Measurements from ENCODE around the gene PAPOLA.
A peak's percentile ranks its signal among the peaks of the same experiment; 100 is the strongest.
"Not testable (repeated sequence)": the region's sequence is repeated elsewhere in the genome, so short reads cannot be mapped to it uniquely, and the experiment has no call there.

Gene PAPOLA

DNA sequence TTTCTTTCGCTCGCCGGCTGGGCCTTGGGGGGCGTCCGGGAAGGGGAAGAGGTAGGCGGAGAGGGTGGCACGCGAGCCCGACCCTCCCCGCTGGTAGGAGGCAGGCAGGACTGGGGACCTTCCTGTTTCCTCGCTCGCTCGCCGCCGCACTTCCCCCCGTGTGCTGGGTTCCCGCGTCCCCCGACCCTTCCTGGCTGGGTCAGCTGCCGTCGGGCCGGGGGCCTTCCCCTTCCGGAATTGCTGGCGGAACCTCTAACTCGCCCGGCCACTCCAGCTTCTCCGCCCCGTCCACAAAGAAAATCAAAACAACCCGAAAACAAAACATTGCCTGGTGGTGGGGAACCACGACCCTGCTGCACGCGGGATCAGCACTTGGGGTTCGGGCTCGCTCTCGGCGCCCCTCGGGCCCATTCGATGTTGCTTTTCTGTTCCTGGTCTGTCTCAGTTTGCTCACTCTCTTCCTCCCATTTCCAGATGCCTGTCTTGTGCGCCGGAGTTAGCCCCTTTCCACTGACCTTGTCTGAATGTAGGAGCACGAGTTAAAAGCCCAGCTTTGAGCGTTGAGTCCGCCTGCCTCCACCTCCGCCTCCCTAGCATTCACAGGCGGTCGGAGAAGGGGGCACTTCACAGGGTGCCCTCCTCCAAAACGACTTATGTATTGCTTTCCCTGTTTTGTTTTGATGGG is 581 bp downstream of the PAPOLA start:
- FAIRE-seq (no peak), DNase-seq (ENCODE audit: low spot score) (no peak)

DNA sequence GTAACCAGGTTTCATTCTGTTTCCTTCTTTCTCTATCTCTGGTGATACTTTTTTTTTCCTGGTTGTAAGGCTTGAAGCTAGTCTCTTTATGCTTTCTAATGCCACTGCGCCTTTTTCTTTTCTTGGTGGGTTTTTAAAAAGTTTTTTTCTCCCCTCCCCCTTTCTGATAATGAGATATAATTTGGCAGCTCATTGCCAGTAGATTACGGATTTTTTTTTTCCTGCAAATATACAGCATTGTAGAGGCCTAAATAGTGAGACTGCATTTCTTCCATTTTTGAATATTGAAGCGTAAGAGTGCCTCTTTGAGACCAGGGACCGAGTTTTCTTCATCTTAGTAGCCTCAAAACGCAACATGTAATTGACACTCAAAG is 1.1 kb downstream of the PAPOLA start:
- FAIRE-seq (no peak), DNase-seq (ENCODE audit: low spot score) (no peak)

DNA sequence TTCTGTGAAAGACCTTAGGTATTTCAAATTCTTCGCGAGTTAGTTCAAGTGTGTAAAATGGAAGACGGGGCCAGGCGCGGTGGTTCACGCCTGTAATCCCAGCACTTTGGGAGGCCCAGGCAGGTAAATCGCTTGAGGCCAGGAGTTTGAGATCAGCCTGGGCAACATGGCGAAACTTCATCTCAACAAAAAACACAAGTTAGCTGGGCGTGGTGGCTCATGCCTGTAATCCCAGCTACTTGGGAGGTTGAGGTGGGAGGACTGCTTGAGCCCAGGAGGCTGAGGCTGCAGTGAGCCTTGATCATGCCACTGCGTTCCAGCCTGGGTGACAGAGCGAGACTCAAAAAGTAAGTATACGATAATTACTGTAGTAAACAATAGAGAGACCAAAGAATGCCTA is 2.2 kb downstream of the PAPOLA start:
- not testable (repeated sequence) for FAIRE-seq

DNA sequence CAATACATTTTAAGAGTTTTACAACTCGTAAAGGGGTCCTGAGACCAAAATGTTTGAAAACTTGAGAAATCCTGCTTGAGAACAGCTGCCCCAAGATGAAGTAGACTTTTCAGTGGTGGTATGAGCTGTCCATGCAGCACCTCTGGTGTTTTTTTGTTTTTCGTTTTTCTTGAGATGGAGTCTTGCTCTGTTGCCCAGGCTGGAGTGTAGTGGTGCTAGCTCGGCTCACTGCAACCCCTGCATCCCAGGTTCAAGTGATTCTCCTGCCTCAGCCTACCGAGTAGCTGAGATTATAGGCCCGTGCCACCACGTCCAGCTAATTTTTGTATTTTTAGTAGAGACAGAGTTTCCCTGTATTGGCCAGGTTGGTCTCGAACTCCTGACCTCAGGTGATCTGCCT is 5.5 kb downstream of the PAPOLA start:
- DNase-seq (ENCODE audit: low spot score): no peak
- FAIRE-seq: no peak

More for the DNA sequence above, 2.2 kb downstream of the PAPOLA start:
- DNase-seq (ENCODE audit: low spot score): not testable (repeated sequence)

DNA sequence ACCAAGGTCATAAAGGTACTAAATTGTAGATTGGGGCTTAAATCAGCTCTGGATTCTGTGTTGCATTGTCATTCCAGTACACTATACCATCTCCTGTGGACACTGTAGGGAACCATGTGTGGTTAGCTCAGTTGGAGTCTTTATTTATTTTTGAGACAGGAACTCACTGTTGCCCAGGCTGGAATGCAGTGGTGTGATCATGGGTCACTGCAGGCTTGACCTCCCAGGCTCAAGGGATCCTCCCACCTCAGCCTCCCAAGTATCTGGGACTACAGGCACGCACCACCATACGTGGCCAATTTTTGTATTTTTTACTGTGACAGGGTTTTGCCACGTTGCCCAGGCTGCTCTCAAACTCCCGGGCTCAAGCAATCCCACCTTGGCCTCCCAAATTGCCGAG is 6.7 kb downstream of the PAPOLA start:
- FAIRE-seq (no peak), DNase-seq (ENCODE audit: low spot score) (peak; percentile 13)

DNA sequence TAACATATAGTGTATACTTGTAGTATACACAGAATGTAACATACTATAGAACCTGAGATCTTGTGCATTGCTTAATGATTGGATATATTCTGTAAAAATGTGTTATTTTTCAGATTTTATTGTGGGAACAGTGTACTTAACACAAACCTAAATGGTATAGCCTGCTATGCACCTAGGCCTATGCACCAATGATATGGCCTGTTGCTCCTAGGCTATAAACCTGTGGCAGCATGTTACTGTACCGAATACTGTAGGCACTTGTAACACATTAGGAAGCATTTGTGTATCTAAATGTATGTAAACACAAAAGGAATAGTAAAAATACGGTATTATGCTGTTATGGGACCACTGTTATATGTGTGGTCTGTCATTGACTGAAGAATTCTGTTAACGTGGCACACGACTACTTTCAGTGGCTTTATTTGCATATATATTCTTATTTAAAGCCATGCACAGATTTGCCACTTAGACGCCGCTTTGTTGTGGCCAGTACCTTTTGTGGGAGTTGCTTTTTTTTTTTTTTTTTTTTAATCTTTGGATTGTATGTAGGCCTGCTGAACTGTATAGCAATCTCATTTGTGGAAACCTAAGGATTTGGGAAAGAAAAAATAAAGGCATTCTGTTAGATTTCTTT is 7.4 kb downstream of the PAPOLA start:
- no peak for FAIRE-seq
- DNase-seq (ENCODE audit: low spot score): no peak

DNA sequence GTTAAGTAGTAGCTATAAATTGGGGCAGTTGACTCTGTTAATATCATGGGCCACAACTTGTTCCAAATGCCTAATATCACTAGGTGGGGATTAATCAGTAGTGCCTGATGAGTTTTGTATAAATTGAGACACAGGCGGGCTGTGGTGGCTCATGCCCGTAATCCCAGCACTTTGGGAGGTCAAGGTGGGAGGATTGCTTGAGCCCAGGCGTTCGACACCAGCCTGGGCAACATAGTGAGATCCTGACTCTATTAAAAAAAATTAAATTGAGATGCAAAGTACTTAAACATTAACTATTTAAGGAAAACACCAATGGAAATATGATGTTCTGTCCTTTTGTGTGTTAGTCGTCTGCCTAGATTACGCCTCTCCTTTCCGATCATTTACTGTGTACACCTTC is 9.0 kb downstream of the PAPOLA start:
- FAIRE-seq: no peak

DNA sequence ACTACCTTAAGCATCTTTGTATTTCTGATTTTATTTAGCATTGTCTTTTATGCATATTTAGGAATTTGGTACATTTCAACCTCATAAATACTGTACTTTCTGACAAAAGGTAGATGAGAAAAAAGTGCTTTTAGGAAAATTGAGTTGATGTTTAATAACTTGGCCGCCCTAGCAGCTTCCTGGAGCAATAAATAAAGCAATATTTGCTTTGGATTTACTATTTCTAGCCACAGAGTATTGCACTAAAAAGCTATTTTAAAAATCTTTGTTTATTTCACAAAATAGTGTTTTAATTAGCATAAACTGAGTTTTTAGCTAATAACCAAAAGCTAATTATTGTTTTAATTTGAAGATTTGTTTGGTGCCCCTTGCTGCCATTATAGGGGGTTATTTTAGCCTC is 9.5 kb downstream of the PAPOLA start:
- FAIRE-seq (no peak), DNase-seq (ENCODE audit: low spot score) (no peak)

More for the DNA sequence above, 9.0 kb downstream of the PAPOLA start:
- DNase-seq (ENCODE audit: low spot score): no peak

DNA sequence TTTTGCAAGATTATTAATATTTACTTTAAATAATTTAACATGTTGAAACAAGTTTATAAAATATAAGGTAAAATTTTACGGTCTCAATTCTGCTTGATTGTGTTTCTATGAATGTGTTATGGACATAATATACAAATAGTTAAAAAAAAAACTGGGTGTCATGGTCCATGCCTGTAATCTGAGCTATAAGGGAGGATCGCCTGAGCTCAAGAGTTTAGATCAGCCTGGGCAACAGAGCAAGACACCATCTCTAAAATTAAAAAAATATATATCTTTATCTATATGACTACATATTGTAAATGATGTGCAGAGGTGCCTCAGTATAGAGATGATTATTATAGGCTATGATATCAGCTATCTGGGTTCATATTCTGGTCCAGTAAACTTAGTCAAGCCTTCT is 9.9 kb downstream of the PAPOLA start:
- FAIRE-seq: no peak

DNA sequence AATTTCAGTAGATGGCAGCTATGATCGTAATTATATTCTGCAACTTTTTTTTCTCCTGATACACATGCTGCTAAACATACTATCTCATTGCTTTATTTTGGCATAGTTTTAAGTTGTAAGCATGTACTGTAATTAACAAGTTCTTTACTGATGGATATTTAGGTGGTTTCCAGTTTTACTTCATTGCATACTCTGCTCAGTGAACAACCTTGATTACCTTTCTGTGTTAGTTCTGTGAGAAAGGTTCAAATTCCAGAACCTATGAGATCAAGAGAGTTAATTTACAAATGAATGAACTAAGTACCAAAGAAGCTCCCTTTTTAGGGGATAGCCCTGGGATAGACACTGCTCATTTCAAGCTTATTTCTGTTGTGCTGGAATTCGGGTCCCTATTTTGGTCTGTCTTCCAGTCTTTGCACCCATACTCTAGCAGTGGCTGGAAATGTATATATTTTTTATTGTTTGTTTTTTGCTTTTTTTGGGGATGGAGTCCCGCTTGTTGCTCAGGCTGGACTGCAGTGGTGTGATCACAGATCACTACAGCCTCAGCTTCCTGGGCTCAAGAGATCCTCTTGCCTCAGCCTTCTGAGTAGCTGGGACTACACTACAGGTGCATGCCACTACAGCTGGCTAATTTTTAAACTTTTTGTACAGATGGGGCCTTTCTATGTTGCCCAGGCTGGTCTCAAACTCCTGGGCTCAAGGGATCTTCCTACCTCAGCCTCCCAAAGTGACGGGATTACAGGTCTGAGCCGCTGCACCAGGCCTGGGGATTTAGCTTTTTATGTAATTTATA is 10.6 kb downstream of the PAPOLA start:
- DNase-seq (ENCODE audit: low spot score): no peak
- no peak for FAIRE-seq

More for the DNA sequence above, 9.9 kb downstream of the PAPOLA start:
- no peak for DNase-seq (ENCODE audit: low spot score)

DNA sequence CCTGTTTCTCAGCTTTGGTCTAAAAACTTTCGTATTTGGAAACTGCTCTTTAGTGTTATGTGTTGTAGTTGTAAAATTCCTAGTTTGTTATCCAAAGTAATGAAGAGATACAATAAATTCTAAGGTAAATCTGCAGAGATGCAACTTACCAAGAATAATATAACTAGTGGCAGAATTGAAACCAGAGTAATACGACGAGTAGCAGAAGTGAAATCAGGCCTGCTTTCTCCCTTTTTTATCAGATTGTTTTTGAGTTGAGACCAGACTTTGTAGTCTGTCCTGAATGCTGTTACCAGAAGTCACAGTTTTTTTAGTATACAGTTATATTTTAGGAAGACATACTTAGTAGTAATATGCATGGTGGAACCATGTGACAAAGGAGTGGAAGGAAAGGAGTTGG is 12.5 kb downstream of the PAPOLA start:
- FAIRE-seq: no peak

DNA sequence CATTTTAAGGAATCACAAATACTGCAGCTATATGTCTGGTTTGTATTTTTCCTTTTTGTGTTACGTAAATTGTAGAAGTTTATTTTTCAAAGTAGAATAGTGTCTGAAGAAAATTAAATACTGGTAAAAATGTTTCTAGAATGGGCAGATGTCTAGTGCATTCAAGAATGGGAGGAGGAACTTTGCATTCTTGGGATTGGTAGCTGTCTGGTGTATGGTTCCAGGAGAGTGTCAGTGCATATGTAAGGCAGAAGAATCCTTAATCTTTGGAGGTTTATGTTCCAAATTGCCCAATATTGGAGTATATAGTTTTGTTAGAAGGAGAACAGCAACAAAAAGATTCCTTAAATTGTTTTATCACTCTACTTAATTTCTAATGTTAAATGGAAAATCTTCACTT is 13.5 kb downstream of the PAPOLA start:
- FAIRE-seq (no peak), DNase-seq (ENCODE audit: low spot score) (no peak)

More for the DNA sequence above, 12.5 kb downstream of the PAPOLA start:
- no peak for DNase-seq (ENCODE audit: low spot score)

DNA sequence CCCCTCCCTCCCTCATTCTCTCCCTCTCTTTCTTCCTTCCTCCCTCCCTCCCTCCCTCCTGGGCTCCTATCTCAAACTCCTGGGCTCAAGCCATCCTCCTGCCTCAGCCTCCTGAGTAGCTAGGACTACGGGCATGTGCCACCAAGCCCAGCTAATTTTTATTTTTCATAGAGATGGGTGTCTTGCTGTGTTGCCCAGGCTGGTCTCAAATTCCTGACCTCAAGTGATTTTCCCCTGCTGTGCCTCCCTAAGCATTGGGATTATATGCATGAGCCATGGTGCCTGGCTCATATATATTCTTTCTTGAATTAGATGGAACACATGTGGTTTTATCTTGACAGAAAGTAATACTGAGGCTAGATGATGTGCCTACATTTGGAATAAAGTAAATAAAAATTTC is 14.2 kb downstream of the PAPOLA start:
- FAIRE-seq (no peak), DNase-seq (ENCODE audit: low spot score) (no peak)

DNA sequence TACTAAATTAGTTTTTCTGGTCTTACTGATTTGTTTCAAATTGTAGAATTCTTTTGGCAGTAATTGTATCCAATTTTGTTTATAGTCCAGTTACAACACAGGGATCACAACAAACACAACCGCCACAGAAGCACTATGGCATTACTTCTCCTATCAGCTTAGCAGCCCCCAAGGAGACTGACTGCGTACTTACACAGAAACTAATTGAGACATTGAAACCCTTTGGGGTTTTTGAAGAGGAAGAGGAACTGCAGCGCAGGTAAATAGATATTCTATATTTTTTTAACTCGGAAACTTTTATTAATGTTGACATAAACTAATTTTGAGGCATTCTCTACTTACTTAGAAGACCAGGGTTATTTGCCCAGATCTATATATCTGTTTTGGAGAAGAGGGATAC is 17.8 kb downstream of the PAPOLA start:
- DNase-seq (ENCODE audit: low spot score) (no peak), FAIRE-seq (no peak)

DNA sequence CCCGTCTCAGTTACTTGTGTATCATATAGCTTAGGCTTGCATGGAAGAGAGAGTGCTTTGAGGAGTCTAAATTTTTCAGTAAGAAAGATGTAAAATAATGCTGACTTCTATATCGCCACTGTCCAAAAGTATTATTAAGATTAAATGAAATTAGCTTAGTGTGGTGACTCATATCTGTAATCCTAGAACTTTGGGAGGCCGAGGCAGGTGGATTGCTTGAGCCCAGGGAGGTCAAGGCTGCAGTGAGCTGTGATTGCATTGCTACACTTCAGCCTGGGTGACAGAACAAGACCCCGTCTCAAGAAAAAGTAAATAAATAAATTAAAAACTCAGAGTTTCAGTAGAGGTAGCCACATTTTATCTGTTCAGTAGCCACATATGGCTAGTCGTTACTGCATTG is 23.3 kb downstream of the PAPOLA start:
- no peak for DNase-seq (ENCODE audit: low spot score)
- no peak for FAIRE-seq

DNA sequence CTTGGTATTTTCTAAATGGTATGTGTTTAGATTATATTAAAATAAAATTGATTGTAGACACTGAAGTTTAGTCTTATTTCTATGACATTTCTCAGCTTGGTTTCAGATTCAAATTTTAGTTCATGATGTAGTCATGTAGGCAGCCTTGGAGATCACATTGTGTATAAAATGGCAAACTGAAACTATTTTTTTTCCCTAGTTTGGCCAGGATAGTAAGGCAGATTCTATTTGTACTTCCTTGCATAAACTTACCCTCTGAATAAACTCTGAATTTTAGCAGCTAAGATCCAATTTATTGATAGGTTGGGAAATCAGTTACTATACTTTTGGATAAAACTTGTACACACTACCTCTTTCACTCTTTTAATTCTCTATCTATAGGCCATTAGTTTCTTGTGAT is 30.4 kb downstream of the PAPOLA start:
- no peak for FAIRE-seq
- DNase-seq (ENCODE audit: low spot score): no peak

DNA sequence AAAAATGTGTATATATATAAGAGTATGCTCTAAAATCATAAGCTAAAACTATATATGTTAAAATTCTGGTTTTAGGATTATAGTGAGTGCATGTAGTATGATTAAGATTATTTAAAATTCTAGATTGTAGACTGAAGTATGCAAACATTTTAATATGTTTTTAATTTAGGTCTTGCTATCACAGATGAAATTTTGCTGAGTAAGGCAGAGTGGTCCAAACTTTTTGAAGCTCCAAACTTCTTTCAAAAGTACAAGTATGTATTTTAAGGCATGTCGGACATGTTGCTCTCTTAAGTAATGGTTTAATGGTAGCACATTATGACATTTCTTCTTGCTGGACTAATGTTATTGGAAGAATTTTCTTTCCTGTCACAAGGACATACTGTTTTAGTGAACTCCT is 34.6 kb downstream of the PAPOLA start:
- FAIRE-seq (no peak), DNase-seq (ENCODE audit: low spot score) (no peak)

DNA sequence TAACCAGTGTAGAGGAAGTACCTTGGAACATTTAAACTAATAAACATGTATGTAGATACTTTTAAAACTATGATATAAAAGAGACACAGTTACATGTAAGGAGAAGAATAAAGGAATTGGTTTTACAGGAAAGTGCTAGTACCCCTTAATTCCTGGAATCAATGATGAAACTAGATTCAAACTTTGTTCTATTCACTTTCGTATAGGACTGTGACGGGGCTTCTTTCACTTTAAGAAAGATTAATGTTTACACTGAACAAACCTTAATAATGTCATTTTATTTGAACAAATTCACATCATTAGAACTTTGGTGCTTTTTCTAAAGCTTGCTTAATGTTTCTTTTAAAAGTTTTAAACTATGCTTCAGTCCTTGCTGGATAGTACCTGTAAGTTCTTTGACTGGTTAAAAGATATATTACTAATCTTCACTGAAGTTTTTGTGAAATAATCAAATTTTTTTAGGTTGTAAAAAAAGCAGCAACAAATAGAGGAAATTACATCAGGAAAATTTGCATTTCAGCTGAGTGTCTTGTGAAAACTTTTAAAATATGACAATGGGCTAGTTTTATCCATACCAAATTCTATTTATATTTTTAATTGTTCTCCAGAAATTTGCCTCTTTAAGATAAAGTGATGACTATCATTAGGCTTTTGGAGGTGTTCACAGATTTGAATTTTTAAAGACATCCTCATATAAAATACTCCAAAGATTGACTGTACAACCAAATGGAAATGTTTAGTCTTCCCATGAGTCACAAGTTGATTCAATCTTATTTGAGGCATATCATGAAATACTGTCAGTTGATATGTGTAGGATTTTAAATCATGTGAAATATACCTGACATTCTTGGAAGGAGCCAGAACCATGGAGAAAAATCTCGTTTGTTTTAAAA is 36.2 kb downstream of the PAPOLA start:
- FAIRE-seq (no peak), DNase-seq (ENCODE audit: low spot score) (peak; percentile 10)

DNA sequence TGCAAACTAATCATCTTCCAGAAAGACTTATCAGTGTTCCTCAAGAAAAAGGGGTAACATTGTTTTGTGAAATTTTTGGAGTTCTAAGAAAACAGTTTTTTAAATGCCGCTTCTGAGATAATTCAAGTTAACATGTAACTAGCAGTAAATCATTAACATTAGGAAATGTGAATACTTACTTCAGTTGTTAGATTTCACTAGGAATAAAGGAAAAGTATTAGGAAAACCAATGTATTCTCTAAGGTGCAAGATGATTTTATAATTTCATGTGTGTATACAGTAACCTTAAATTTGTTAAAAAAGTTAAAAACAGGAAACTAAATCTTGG is 36.8 kb downstream of the PAPOLA start:
- FAIRE-seq (peak; percentile 77), DNase-seq (ENCODE audit: low spot score) (no peak)

DNA sequence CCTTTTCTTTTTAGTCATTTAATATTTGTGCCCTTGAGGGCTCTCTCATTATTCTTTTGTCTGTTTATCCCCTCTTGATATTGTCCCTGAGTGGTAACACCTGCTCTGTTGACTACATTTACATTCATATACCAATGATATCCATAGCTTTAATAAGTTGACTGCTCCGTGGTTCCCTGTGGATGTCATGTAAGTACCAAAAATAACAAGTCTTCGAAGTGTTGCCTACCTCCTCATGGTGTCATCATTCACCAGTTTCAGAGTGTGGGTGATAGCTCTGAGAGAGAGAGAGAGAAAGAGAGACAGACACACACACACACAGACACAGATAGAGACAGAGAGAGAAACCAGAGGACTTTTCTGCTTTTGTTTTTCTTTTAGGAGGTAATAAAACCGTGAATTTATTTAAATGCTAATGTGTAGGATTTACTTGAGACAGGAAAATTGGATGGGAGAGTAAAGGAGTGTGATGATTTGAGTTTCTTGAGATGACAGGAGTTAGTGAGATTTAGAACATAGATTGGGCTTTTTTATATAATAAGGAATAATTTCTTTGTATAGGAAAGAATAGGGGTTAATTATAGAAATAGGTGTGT is 52.2 kb downstream of the PAPOLA start:
- no peak for FAIRE-seq
- DNase-seq (ENCODE audit: low spot score): no peak

DNA sequence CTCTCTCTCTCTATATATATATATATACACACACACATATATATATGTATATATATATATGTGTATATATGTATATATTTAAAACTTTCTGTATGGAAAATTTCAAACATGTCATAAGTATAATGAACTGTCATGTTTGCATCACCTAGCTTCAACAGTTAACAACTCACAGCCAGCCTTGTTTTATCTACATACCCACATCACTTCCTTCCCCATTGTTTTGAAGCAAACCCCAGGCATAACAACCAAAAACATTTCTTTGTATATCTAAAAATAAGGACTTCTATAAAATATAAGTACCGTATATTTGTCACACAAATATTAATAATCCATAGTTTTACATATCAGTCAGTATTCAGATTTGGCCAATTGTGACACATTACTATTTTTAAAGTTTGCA is 57.4 kb downstream of the PAPOLA start:
- FAIRE-seq: no peak
- no peak for DNase-seq (ENCODE audit: low spot score)
